PC-3 (cell line): ENCODE results near the gene EDAR.

Experiments
- EZH2 ChIP-seq: fragments of 300-600 bp; sonication (generic); IDR thresholded peaks from one replicate; pipeline ENCODE4 v1.6.1; 2017; ENCODE audit warnings: antibody characterized with exemption, mild to moderate bottlenecking, low read length; ENCODE audit not compliant: unreplicated experiment
- TF ChIP-seq, protein P1 (sequence below): fragments of 300-600 bp; sonication (generic); conservative IDR thresholded peaks from 2 replicates; pipeline ENCODE4 v1.5.1; 2017; ENCODE audit warnings: antibody characterized with exemption, low read depth, mild to moderate bottlenecking, low read length

DNA sequence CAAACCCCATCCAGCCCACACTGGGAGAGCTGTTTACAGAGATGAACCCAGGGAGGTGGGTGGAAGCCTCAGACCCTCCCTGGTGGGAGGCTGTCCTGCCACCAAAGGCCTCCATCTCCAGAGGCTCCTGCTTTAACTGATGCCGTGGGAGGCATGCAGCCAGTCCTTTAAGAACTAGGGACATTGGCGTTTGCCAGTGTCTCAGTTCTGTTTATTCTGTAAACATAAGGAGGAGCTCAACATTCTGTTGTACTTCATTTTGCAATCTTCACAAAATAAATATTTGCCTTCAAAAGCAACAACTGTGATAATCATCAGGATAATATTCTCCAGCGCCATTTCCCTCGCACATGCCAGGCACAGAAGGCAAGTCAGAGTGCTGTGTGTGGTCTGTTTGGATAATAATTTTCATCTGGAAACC, 6.8 kb downstream of the EDAR start:
- TF ChIP-seq, protein P1, sequence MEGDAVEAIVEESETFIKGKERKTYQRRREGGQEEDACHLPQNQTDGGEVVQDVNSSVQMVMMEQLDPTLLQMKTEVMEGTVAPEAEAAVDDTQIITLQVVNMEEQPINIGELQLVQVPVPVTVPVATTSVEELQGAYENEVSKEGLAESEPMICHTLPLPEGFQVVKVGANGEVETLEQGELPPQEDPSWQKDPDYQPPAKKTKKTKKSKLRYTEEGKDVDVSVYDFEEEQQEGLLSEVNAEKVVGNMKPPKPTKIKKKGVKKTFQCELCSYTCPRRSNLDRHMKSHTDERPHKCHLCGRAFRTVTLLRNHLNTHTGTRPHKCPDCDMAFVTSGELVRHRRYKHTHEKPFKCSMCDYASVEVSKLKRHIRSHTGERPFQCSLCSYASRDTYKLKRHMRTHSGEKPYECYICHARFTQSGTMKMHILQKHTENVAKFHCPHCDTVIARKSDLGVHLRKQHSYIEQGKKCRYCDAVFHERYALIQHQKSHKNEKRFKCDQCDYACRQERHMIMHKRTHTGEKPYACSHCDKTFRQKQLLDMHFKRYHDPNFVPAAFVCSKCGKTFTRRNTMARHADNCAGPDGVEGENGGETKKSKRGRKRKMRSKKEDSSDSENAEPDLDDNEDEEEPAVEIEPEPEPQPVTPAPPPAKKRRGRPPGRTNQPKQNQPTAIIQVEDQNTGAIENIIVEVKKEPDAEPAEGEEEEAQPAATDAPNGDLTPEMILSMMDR, result no peak
- TF ChIP-seq EZH2, result no peak
